Measurements from ENCODE around the gene PPP1R1A. TPM values are rescaled to one million over a fixed set of nuclear protein-coding genes. Genes with fewer than 3 reads are reported as not detected.

Gene PPP1R1A
- polyA plus RNA-seq, 1 donor (not counting 4 experiments of a cell fraction or from before 2014, with no cell fraction given) = not detected

DNA sequence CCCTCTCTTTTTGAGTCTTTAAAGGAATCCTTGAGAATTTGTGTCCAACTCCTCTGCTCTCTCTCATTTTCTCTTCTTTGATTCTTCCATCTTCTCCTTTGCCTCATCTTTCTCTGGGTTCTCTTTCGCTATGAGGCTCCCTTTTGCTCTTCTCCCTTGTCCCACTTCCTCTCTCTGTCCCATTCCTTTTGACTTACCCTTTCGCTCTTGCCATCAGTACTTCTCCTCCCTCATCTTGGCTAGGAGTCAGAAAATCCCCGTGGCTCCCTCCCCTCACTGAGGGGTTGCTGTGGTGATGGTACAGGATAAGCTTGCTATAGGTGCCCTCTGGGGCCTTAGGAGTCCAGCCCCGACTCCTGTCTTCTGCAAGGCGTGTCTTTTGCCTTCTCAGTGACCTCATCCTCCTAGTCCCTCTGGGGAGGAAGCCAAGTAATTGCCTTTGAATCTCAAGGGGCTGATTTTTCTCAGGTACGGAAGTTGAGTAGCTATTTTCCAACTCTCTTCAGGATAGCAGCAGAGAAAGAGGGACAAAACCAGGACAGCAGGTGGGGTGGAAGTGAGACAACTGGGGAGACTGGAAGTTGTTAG is 32.7 kb downstream of the PPP1R1A start:
- Histone ChIP-seq H3K9me3 (ENCODE audit: control insufficient read depth, low read depth, low read length) (no peaks in the 10 kb centered on the region), H2AFZ (ENCODE audit: control insufficient read depth, low read length) (no peak overlapping the region), H3K27me3 (ENCODE audit: control insufficient read depth, extremely low read depth, insufficient read depth, low read length) (peaks cover 25% of the 10 kb centered on the region), H3K27ac (ENCODE audit: control insufficient read depth, insufficient read depth, low read length) (no peak overlapping the region), H3K9ac (ENCODE audit: control insufficient read depth, extremely low read depth, insufficient read depth, low read length) (no peak overlapping the region), H3K36me3 (ENCODE audit: control insufficient read depth in 2 of 2, extremely low read depth in 1 of 2, insufficient read depth in 2 of 2, low read length in 2 of 2) (no peaks in the 10 kb centered on the region), H4K20me1 (ENCODE audit: control insufficient read depth, extremely low read depth, insufficient read depth, low read length) (no peaks in the 10 kb centered on the region), H3K4me3 (ENCODE audit: control insufficient read depth in 2 of 3, extremely low read depth in 1 of 3, insufficient read depth in 2 of 3, low read depth in 1 of 3, low read length in 3 of 3) (no peak overlapping the region), H3K9me1 (ENCODE audit: control insufficient read depth, extremely low read depth, insufficient read depth, low read length) (no peaks in the 10 kb centered on the region), H3K79me2 (ENCODE audit: control insufficient read depth, insufficient read depth, low read length) (no peaks in the 10 kb centered on the region), H3K4me2 (ENCODE audit: control insufficient read depth, extremely low read depth, insufficient read depth, low read depth, low read length) (no peak overlapping the region), H3K4me1 (ENCODE audit: control insufficient read depth, extremely low read depth, insufficient read depth, low read length) (no peaks in the 10 kb centered on the region)
- dilution Hi-C loops (cut with MboI; ENCODE audit: extremely low pct_ligation_motif_present, low sequenced_read_pairs) = no loop called here
- TF ChIP-seq, protein P1, sequence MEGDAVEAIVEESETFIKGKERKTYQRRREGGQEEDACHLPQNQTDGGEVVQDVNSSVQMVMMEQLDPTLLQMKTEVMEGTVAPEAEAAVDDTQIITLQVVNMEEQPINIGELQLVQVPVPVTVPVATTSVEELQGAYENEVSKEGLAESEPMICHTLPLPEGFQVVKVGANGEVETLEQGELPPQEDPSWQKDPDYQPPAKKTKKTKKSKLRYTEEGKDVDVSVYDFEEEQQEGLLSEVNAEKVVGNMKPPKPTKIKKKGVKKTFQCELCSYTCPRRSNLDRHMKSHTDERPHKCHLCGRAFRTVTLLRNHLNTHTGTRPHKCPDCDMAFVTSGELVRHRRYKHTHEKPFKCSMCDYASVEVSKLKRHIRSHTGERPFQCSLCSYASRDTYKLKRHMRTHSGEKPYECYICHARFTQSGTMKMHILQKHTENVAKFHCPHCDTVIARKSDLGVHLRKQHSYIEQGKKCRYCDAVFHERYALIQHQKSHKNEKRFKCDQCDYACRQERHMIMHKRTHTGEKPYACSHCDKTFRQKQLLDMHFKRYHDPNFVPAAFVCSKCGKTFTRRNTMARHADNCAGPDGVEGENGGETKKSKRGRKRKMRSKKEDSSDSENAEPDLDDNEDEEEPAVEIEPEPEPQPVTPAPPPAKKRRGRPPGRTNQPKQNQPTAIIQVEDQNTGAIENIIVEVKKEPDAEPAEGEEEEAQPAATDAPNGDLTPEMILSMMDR (optimal IDR thresholded peaks at IDR 0.05 in 1 of 3, IDR thresholded peaks at IDR 0.05 in 1 of 3, conservative IDR thresholded peaks at IDR 0.05 in 1 of 3; ENCODE audit: extremely low read depth in 1 of 3, insufficient read depth in 2 of 3, low read length in 3 of 3) = no peak
- TF ChIP-seq EZH2 (IDR thresholded peaks at IDR 0.05; ENCODE audit: low read length) = no peak
- FAIRE-seq = no peak
- DNase-seq (ENCODE audit: low read depth, low spot score) = no peak

DNA sequence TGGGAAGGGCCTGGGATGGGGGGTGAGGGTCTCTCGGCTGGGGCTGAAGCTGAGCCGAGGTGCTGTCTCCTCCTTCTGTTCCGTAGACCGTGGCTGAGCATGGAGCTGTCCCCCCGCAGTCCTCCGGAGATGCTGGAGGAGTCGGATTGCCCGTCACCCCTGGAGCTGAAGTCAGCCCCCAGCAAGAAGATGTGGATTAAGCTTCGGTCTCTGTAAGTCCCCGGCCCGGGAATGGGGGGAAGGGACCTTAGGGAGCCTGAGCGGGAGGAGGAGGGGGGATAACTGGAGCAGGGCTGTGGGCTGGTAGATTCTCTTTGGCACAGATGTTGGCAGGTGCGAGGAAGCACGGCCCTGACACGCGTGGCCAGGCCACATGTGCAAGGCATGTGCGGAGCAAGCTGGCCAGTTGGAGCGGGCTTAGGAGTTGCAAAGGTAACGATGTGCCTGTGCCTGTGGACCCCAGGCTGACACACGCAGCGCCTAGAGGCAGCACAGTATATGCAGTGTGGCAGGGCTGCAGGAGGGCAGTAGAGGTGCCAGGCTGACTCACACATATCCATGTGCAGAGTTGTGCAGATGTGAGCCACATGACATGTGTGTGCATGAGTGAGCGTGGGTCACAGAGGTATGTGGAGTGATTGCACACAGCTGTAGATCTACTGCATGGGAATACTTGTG is 38.5 kb downstream of the PPP1R1A start:
- Histone ChIP-seq H3K9me1 (ENCODE audit: control insufficient read depth, extremely low read depth, insufficient read depth, low read length) (no peaks in the 10 kb centered on the region), H3K4me2 (ENCODE audit: control insufficient read depth, extremely low read depth, insufficient read depth, low read depth, low read length) (peak overlapping the region; percentile 63), H3K79me2 (ENCODE audit: control insufficient read depth, insufficient read depth, low read length) (no peaks in the 10 kb centered on the region), H3K27me3 (ENCODE audit: control insufficient read depth, extremely low read depth, insufficient read depth, low read length) (peaks cover 44% of the 10 kb centered on the region), H3K36me3 (ENCODE audit: control insufficient read depth in 2 of 2, extremely low read depth in 1 of 2, insufficient read depth in 2 of 2, low read length in 2 of 2) (no peaks in the 10 kb centered on the region), H4K20me1 (ENCODE audit: control insufficient read depth, extremely low read depth, insufficient read depth, low read length) (no peaks in the 10 kb centered on the region), H2AFZ (ENCODE audit: control insufficient read depth, low read length) (no peak overlapping the region), H3K27ac (ENCODE audit: control insufficient read depth, insufficient read depth, low read length) (no peak overlapping the region), H3K4me1 (ENCODE audit: control insufficient read depth, extremely low read depth, insufficient read depth, low read length) (peaks cover 10% of the 10 kb centered on the region), H3K9me3 (ENCODE audit: control insufficient read depth, low read depth, low read length) (no peaks in the 10 kb centered on the region), H3K4me3 (ENCODE audit: control insufficient read depth in 2 of 3, extremely low read depth in 1 of 3, insufficient read depth in 2 of 3, low read depth in 1 of 3, low read length in 3 of 3) (peak overlapping the region; percentile 9 to 45 (median 41)), H3K9ac (ENCODE audit: control insufficient read depth, extremely low read depth, insufficient read depth, low read length) (no peak overlapping the region)
- dilution Hi-C loops (cut with MboI; ENCODE audit: extremely low pct_ligation_motif_present, low sequenced_read_pairs) = no loop called here
- TF ChIP-seq, protein P1 (optimal IDR thresholded peaks at IDR 0.05 in 1 of 3, IDR thresholded peaks at IDR 0.05 in 1 of 3, conservative IDR thresholded peaks at IDR 0.05 in 1 of 3; ENCODE audit: extremely low read depth in 1 of 3, insufficient read depth in 2 of 3, low read length in 3 of 3) = peak in 2 of 3 experiments; percentile 8 to 11
- no peak for TF ChIP-seq EZH2 (IDR thresholded peaks at IDR 0.05; ENCODE audit: low read length)
- DNase-seq (ENCODE audit: low read depth, low spot score) (peak; percentile 71), FAIRE-seq (peak; percentile 43)
